ENCODE results near the gene EML4.

The EML4 gene, protein sequence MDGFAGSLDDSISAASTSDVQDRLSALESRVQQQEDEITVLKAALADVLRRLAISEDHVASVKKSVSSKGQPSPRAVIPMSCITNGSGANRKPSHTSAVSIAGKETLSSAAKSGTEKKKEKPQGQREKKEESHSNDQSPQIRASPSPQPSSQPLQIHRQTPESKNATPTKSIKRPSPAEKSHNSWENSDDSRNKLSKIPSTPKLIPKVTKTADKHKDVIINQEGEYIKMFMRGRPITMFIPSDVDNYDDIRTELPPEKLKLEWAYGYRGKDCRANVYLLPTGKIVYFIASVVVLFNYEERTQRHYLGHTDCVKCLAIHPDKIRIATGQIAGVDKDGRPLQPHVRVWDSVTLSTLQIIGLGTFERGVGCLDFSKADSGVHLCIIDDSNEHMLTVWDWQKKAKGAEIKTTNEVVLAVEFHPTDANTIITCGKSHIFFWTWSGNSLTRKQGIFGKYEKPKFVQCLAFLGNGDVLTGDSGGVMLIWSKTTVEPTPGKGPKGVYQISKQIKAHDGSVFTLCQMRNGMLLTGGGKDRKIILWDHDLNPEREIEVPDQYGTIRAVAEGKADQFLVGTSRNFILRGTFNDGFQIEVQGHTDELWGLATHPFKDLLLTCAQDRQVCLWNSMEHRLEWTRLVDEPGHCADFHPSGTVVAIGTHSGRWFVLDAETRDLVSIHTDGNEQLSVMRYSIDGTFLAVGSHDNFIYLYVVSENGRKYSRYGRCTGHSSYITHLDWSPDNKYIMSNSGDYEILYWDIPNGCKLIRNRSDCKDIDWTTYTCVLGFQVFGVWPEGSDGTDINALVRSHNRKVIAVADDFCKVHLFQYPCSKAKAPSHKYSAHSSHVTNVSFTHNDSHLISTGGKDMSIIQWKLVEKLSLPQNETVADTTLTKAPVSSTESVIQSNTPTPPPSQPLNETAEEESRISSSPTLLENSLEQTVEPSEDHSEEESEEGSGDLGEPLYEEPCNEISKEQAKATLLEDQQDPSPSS

DNA sequence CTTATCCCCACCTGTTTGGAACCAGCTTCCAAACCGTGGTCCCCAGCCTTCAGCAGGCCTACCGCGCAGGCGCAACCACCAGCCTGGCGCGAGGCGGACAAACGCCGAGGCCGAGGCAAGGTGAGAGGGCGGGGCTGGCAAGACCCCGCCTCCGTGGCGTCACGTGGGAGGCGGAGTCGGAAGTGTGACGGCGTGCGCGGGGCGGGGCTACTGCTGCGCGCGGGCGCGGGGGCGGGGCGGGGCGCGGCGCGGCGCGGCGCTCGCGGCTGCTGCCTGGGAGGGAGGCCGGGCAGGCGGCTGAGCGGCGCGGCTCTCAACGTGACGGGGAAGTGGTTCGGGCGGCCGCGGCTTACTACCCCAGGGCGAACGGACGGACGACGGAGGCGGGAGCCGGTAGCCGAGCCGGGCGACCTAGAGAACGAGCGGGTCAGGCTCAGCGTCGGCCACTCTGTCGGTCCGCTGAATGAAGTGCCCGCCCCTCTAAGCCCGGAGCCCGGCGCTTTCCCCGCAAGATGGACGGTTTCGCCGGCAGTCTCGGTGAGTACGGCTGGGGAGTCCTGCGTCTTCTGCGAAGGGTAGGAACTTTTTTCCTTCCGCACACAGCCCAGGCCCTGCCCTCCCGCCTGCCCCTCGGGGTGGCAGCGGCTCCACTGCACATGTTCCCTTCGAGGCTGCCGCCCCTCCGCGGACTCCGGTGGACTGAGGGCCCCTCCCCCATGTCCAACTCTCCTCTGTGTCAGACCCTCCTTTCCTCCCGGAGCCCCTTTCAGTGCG lies at the start of gene EML4:
Gene EML4 (plus strand): TSS at position 254 of the 774 bp plus-strand sequence. CDS start 259 bp downstream, at position 513.
- ATAC-seq (ENCODE audit: insufficient read depth, low read depth), result peak; percentile 81

GRCh38 chr2:42123426-42123825 lies 45.7 kb upstream of the EML4 start:
- H3K4me3 ChIP-seq (ENCODE audit: low read depth in 1 of 2, low read length in 2 of 2), result peak overlapping the region in 1 of 2 experiments; percentile 25; a peak in 2 of 4 replicates
- peak; percentile 21; the same call in 2 of the 3 replicates for ATAC-seq (ENCODE audit: insufficient read depth, low read depth)
- peak overlapping the region; percentile 26 for H3K9ac ChIP-seq (ENCODE audit: low read depth, low read length)
- H4K20me1 ChIP-seq (ENCODE audit: insufficient read depth, low read length), result no peaks in the 10 kb centered on the region
- TF ChIP-seq EZH2 (IDR thresholded peaks at IDR 0.05; ENCODE audit: borderline replicate concordance, low read depth, low read length, severe bottlenecking), result no peak
- TF ChIP-seq, protein P1, sequence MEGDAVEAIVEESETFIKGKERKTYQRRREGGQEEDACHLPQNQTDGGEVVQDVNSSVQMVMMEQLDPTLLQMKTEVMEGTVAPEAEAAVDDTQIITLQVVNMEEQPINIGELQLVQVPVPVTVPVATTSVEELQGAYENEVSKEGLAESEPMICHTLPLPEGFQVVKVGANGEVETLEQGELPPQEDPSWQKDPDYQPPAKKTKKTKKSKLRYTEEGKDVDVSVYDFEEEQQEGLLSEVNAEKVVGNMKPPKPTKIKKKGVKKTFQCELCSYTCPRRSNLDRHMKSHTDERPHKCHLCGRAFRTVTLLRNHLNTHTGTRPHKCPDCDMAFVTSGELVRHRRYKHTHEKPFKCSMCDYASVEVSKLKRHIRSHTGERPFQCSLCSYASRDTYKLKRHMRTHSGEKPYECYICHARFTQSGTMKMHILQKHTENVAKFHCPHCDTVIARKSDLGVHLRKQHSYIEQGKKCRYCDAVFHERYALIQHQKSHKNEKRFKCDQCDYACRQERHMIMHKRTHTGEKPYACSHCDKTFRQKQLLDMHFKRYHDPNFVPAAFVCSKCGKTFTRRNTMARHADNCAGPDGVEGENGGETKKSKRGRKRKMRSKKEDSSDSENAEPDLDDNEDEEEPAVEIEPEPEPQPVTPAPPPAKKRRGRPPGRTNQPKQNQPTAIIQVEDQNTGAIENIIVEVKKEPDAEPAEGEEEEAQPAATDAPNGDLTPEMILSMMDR (IDR thresholded peaks at IDR 0.05; ENCODE audit: borderline replicate concordance, extremely low read depth, low read length, poor library complexity, severe bottlenecking), result no peak
- peaks cover 56% of the 10 kb centered on the region for H3K4me1 ChIP-seq (ENCODE audit: insufficient read depth, low read length)
- no peaks in the 10 kb centered on the region for H3K79me2 ChIP-seq (ENCODE audit: insufficient read depth, low read length)
- peak overlapping the region; percentile 73 for H3K27ac ChIP-seq (ENCODE audit: low read length)
- H2AFZ ChIP-seq (ENCODE audit: low read depth, low read length), result peak overlapping the region; percentile 18; the same call in 1 of the 2 replicates
- no peaks in the 10 kb centered on the region for H3K9me3 ChIP-seq (ENCODE audit: insufficient read depth, low read length, severe bottlenecking)
- no peak for DNase-seq
- H3K27me3 ChIP-seq (ENCODE audit: insufficient read depth, low read length, poor library complexity), result no peaks in the 10 kb centered on the region
- peak overlapping the region; percentile 66 for H3K4me2 ChIP-seq (ENCODE audit: insufficient read depth, low read length)
- H3K36me3 ChIP-seq (ENCODE audit: insufficient read depth, low read length), result no peaks in the 10 kb centered on the region

More for the DNA sequence above, at the start of gene EML4:
- peak within 1 kb of the TSS; percentile 81 for H2AFZ ChIP-seq (ENCODE audit: low read depth, low read length)
- H3K36me3 ChIP-seq (ENCODE audit: insufficient read depth, low read length), result no peaks in the 10 kb centered on the region
- H3K27ac ChIP-seq (ENCODE audit: low read length), result peak within 1 kb of the TSS; percentile 64
- peak; percentile 89 for DNase-seq
- H3K4me3 ChIP-seq (ENCODE audit: low read depth in 1 of 2, low read length in 2 of 2), result peak within 1 kb of the TSS; percentile 27 to 65
- no peak for TF ChIP-seq EZH2 (IDR thresholded peaks at IDR 0.05; ENCODE audit: borderline replicate concordance, low read depth, low read length, severe bottlenecking)
- TF ChIP-seq, protein P1 (IDR thresholded peaks at IDR 0.05; ENCODE audit: borderline replicate concordance, extremely low read depth, low read length, poor library complexity, severe bottlenecking), result no peak
- peak within 1 kb of the TSS; percentile 82 for H3K4me2 ChIP-seq (ENCODE audit: insufficient read depth, low read length)
- H3K27me3 ChIP-seq (ENCODE audit: insufficient read depth, low read length, poor library complexity), result no peaks in the 10 kb centered on the region
- H3K79me2 ChIP-seq (ENCODE audit: insufficient read depth, low read length), result peaks cover 50% of the 10 kb centered on the region
- no peaks in the 10 kb centered on the region for H4K20me1 ChIP-seq (ENCODE audit: insufficient read depth, low read length)
- peaks cover 43% of the 10 kb centered on the region for H3K4me1 ChIP-seq (ENCODE audit: insufficient read depth, low read length)
- H3K9ac ChIP-seq (ENCODE audit: low read depth, low read length), result peak within 1 kb of the TSS; percentile 81
- no peaks in the 10 kb centered on the region for H3K9me3 ChIP-seq (ENCODE audit: insufficient read depth, low read length, severe bottlenecking)

- TF ChIP-seq EZH2 (IDR thresholded peaks at IDR 0.05; ENCODE audit: borderline replicate concordance, low read depth, low read length, severe bottlenecking), result no peak
- Histone ChIP-seq H3K9me3 (ENCODE audit: insufficient read depth, low read length, severe bottlenecking) (no peaks in the 10 kb centered on the region), H2AFZ (ENCODE audit: low read depth, low read length) (no peak overlapping the region), H3K27me3 (ENCODE audit: insufficient read depth, low read length, poor library complexity) (no peaks in the 10 kb centered on the region), H3K4me3 (ENCODE audit: low read depth in 1 of 2, low read length in 2 of 2) (peak overlapping the region in 1 of 2 experiments; percentile 22; a peak in 1 of 4 replicates), H3K9ac (ENCODE audit: low read depth, low read length) (peak overlapping the region; percentile 31), H3K4me2 (ENCODE audit: insufficient read depth, low read length) (peak overlapping the region; percentile 66), H3K27ac (ENCODE audit: low read length) (peak overlapping the region; percentile 73), H3K36me3 (ENCODE audit: insufficient read depth, low read length) (no peaks in the 10 kb centered on the region), H3K4me1 (ENCODE audit: insufficient read depth, low read length) (peaks cover 64% of the 10 kb centered on the region), H4K20me1 (ENCODE audit: insufficient read depth, low read length) (no peaks in the 10 kb centered on the region), H3K79me2 (ENCODE audit: insufficient read depth, low read length) (no peaks in the 10 kb centered on the region)
- ATAC-seq (ENCODE audit: insufficient read depth, low read depth) (peak; percentile 80), DNase-seq (no peak)
Measured at GRCh38 chr2:42124011-42124785, 45.0 kb upstream of the EML4 start.
